Stomach smooth muscle (tissue), 2 donors: ENCODE measurements around the gene KLHL22.

Experiments used
- H3K27ac ChIP-seq: one replicate; pipeline ENCODE4 v1.7.0; 2013; ENCODE audit warnings: mild to moderate bottlenecking, low read length, inconsistent platforms
- H3K27me3 ChIP-seq, 2 donors: one replicate each; pipeline ENCODE4 v1.7.0; 2013; ENCODE audit warnings: low read length in 2 of 2; ENCODE audit not compliant: insufficient read depth in 2 of 2, control insufficient read depth in 1 of 2
- H3K36me3 ChIP-seq, 2 donors: one replicate each; pipeline ENCODE4 v1.7.0; 2013; ENCODE audit warnings: low read length in 2 of 2; ENCODE audit not compliant: control insufficient read depth in 2 of 2, insufficient read depth in 2 of 2
- H3K4me1 ChIP-seq: one replicate; pipeline ENCODE4 v1.7.0; 2013; ENCODE audit warnings: low read length; ENCODE audit not compliant: control insufficient read depth, insufficient read depth
- H3K4me3 ChIP-seq, 2 donors: one replicate each; pipeline ENCODE4 v1.7.0; 2013; ENCODE audit warnings: low read length in 2 of 2
- H3K9ac ChIP-seq, 2 donors: one replicate each; pipeline ENCODE4 v1.7.0; 2013; ENCODE audit warnings: low read length in 2 of 2, mild to moderate bottlenecking in 1 of 2
- H3K9me3 ChIP-seq, 2 donors: one replicate each; pipeline ENCODE4 v1.7.0; 2013; ENCODE audit warnings: low read length in 2 of 2; ENCODE audit not compliant: control insufficient read depth in 2 of 2
- donor health status: healthy.
- donor health status: Pancreatic carcinoma.

KLHL22 gene

DNA sequence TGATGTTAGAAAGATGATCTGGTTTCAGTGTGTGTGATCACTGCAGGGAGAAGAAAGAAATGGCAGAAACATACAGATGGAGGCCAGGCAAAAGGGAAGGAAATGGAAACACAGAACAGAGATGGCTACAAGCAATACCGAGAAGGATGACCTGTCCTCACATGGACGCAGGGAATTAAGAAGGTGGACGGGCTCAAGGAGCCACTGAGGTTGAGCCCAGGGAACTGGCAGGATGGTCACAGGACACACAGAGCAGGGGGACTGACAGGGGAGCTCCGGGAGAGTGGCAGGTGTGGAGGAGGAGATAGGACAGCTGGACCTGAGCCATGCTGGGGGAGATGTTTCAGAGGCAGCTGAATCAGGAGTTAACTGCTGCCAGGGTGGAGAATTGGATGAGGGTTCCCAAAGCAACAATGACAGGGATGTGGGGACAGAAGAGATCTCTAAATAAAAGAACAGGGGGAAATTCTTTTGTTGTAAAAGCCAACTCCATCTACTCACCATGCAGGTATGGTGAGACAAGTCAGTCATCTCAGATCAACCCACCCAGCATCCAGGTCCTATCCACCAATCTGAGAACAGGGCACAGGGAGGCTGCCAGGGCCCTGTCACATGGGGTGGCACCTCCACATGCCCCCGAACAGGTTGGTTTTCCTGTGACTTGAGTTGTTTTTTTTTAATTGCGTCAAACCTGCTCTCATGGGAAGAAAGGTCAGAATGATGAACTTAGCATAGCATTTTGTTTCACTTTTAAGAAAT lies 26.3 kb downstream of the KLHL22 start:
- Histone ChIP-seq H3K4me1 (no peaks in the 10 kb centered on the region), H3K9ac (no peak overlapping the region), H3K27ac (no peak overlapping the region), H3K27me3 (no peaks in the 10 kb centered on the region), H3K36me3 (peaks cover 18 to 25% of the 10 kb centered on the region in 2 donors), H3K9me3 (no peaks in the 10 kb centered on the region), H3K4me3 (no peak overlapping the region)

DNA sequence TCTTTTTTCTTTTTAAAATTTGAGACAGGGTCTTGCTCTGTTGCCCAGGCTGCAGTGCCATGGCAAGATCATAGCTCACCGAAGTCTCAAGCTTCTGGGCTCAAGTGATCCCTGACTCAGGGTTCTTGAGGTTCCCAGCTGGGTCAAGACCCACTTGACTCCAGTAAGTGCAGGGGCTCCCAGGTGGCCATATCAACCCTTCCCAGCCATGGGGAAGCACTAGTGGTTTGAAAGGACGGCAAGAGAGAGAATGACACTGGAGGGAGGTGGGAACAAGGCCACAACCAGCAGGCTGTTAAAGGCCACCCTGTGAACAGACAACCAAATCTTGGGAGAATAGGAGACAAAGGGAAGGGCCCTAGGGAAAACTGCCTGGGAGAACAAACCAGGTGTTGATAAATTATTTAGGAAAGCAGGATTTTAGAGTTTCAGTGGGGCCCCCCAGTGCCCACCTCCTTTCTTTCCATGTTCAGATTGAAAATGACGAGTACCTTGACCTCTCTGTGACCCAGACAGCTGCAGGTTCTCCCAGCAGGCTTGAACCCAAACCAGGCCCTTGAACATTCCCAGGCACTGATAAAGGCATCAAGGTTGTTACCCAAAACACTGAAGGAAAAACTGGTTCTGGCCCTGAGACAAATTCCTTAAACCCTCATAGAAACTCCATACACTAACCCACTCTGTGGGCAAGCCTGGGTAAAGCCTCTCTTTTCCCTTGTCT lies 28.8 kb downstream of the KLHL22 start:
- Histone ChIP-seq H3K27ac (no peak overlapping the region), H3K4me3 (no peak overlapping the region), H3K27me3 (no peaks in the 10 kb centered on the region), H3K9ac (no peak overlapping the region), H3K36me3 (peaks cover 22 to 35% of the 10 kb centered on the region in 2 donors), H3K4me1 (peaks cover 3% of the 10 kb centered on the region), H3K9me3 (no peaks in the 10 kb centered on the region)

DNA sequence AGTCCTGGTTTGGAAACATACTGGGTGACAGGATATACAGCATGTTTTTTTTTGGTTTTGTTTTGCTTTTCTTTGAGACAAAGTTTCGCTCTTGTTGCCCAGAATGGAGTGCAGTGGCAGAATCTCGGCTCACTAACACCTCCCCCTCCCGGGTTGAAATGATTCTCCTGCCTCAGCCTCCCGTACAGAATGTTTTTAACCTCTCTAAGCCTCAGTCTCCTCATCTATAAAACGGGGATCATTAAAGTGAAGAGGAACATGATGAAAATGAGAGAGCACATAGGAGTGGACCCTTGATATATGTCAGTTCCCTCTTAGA lies 29.9 kb downstream of the KLHL22 start:
- H3K4me1 ChIP-seq = peaks cover 3% of the 10 kb centered on the region
- no peaks in the 10 kb centered on the region for H3K9me3 ChIP-seq
- no peaks in the 10 kb centered on the region for H3K27me3 ChIP-seq
- H3K27ac ChIP-seq = no peak overlapping the region
- no peak overlapping the region for H3K9ac ChIP-seq
- H3K4me3 ChIP-seq = no peak overlapping the region
- peaks cover 14 to 28% of the 10 kb centered on the region in 2 donors for H3K36me3 ChIP-seq

DNA sequence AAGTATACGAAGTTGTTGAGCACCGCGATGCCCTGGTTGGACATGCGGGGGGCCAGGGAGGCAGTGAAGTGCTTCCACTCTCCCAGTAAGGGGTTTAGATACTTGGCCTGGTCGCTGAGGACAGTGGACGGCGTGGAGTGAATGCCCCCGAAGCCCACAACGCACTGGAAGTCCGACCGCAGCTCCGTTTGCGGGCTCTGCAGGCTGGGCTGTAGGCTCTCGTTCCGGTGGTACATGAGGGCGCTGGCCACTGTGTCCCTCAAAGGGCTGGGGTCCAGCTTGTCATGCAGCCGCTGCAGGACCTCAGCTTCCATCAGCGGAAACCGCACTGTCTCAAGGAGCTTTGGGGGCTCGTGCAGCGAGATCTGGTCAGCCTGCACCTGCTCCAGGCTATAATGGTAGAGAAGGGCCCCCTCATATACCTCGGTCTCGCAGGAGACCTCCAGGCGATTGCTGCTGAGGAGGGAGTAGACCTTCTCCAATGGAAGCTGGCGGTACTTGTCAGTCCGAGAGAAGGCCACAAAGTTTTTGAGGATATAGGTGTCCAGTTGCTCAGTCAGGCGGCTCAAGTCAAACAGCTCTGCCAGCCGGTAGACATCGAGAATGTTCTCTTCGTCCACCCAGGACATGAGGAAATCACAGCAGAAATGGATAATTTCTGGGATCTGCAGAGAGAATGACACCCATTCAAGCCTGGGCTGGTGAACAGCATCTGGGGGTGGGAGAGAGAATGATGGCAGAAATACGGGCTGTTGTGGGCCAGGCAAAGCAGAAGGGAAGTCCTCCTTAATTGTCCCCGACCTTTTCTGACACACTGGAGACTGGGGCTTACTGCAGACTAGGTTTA lies 30.5 kb downstream of the KLHL22 start:
- no peak overlapping the region for H3K4me3 ChIP-seq
- no peaks in the 10 kb centered on the region for H3K9me3 ChIP-seq
- H3K4me1 ChIP-seq = peaks cover 3% of the 10 kb centered on the region
- H3K27ac ChIP-seq = no peak overlapping the region
- H3K36me3 ChIP-seq = peaks cover 11 to 24% of the 10 kb centered on the region in 2 donors
- H3K9ac ChIP-seq = no peak overlapping the region
- no peaks in the 10 kb centered on the region for H3K27me3 ChIP-seq

DNA sequence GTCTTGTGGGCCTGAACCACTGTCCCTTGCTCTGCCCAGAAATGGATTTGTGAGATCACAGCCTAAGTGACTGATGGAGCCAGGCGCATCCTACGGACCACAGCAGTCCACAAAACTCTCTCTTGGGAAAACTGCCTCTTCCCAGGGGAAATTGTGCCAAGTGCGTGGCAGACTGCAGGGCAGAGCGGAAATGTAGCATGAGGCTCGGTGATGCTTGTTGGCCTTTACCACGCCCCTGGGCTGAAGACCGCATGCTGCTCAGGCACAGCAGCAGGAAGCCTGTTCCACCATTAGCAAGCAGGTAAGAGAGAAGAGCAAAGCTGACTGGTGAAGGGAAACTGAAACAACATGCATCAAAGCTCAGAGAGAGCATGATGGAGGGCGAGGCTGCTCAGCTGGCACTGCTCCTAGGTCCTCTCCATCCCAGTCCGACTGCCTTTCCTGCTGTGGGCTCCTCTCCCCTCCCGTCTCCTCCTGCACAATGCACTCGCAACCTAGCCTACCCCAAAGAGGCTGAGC lies 31.4 kb downstream of the KLHL22 start:
- Histone ChIP-seq H3K9ac (no peak overlapping the region), H3K4me3 (no peak overlapping the region), H3K36me3 (peaks cover 11 to 25% of the 10 kb centered on the region in 2 donors), H3K27me3 (no peaks in the 10 kb centered on the region), H3K27ac (no peak overlapping the region), H3K4me1 (peaks cover 3% of the 10 kb centered on the region), H3K9me3 (no peaks in the 10 kb centered on the region)

- Histone ChIP-seq H3K9me3 (no peaks in the 10 kb centered on the region), H3K4me3 (no peak overlapping the region), H3K4me1 (peaks cover 4% of the 10 kb centered on the region), H3K9ac (no peak overlapping the region), H3K27me3 (no peaks in the 10 kb centered on the region), H3K27ac (no peak overlapping the region), H3K36me3 (peaks cover 14 to 25% of the 10 kb centered on the region in 2 donors)
Measured at GRCh38 chr22:20463324-20464095, 32.1 kb downstream of the KLHL22 start.

GRCh38 chr22:20459862-20460261 lies 35.7 kb downstream of the KLHL22 start:
- Histone ChIP-seq H3K27me3 (no peaks in the 10 kb centered on the region), H3K36me3 (peaks cover 22 to 34% of the 10 kb centered on the region in 2 donors), H3K4me1 (peaks cover 12% of the 10 kb centered on the region), H3K9ac (no peak overlapping the region), H3K27ac (no peak overlapping the region), H3K9me3 (no peaks in the 10 kb centered on the region), H3K4me3 (no peak overlapping the region)

GRCh38 chr22:20459152-20459542 lies 36.4 kb downstream of the KLHL22 start:
- Histone ChIP-seq H3K27me3 (no peaks in the 10 kb centered on the region), H3K4me1 (peaks cover 12% of the 10 kb centered on the region), H3K9ac (no peak overlapping the region), H3K4me3 (no peak overlapping the region), H3K36me3 (peaks cover 15 to 27% of the 10 kb centered on the region in 2 donors), H3K9me3 (no peaks in the 10 kb centered on the region), H3K27ac (no peak overlapping the region)

- no peaks in the 10 kb centered on the region for H3K27me3 ChIP-seq
- H3K36me3 ChIP-seq = peaks cover 12 to 23% of the 10 kb centered on the region in 2 donors
- H3K9me3 ChIP-seq = no peaks in the 10 kb centered on the region
- no peak overlapping the region for H3K4me3 ChIP-seq
- no peak overlapping the region for H3K27ac ChIP-seq
- peaks cover 12% of the 10 kb centered on the region for H3K4me1 ChIP-seq
- H3K9ac ChIP-seq = no peak overlapping the region
Measured at GRCh38 chr22:20458530-20459151, 37.0 kb downstream of the KLHL22 start.
